Astrocyte (in vitro differentiated cells and primary cell): ENCODE results near the gene MSX1.
A peak's percentile ranks its signal among the peaks of the same experiment; 100 is the strongest.

Experiments
- EZH2 ChIP-seq: IDR thresholded peaks from 2 replicates; pipeline ENCODE4 v1.6.1; 2012; ENCODE audit warnings: mild to moderate bottlenecking, low read length, inconsistent platforms; ENCODE audit not compliant: insufficient read depth
- TF ChIP-seq, protein P1 (sequence below): IDR thresholded peaks from 2 replicates; pipeline ENCODE4 v1.5.1; 2011; ENCODE audit warnings: low read depth, mild to moderate bottlenecking, inconsistent platforms, low read length, moderate library complexity; ENCODE audit not compliant: insufficient read depth

DNA sequence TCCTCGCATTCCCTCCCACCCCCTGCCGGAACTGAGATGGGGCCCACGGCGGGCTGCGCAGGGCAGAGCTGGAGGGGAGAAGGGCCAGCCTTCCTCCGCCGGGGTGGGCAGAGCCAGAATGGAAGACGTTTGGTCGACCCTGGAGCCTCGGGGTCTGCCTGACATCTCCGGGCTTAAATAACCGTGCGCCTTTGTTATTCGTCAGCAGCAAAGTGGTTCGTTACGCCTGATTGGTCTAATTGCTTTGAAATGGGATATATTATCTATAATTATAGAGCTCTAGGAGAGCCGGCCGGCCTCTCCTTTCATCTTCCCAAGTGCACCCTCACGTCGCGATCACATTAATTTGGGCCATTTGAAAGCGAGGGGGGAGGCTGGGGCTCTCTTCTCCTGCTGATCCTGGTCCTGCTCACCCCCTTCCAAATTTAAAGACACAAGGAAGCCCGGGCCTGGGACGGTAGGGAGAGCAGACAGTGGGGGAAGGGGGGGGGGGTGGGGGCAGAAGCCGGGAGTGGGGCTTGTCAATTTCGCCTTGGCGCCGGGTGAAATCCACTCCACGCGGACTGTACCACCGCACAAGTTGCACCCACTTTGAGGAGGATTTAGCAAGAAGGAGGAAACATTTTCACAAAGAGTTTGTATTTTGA is 4.7 kb upstream of the MSX1 start:
- TF ChIP-seq, protein P1, sequence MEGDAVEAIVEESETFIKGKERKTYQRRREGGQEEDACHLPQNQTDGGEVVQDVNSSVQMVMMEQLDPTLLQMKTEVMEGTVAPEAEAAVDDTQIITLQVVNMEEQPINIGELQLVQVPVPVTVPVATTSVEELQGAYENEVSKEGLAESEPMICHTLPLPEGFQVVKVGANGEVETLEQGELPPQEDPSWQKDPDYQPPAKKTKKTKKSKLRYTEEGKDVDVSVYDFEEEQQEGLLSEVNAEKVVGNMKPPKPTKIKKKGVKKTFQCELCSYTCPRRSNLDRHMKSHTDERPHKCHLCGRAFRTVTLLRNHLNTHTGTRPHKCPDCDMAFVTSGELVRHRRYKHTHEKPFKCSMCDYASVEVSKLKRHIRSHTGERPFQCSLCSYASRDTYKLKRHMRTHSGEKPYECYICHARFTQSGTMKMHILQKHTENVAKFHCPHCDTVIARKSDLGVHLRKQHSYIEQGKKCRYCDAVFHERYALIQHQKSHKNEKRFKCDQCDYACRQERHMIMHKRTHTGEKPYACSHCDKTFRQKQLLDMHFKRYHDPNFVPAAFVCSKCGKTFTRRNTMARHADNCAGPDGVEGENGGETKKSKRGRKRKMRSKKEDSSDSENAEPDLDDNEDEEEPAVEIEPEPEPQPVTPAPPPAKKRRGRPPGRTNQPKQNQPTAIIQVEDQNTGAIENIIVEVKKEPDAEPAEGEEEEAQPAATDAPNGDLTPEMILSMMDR = no peak
- TF ChIP-seq EZH2 = peak; percentile 25
